HG02840 (cell line): ENCODE data around the gene FZD10.

Experiments used
- ATAC-seq: cut with Tn5 transposase; IDR thresholded peaks from one replicate; pipeline ENCODE4 v1.9.1; 2021; ENCODE audit warnings: mild to moderate bottlenecking, moderate library complexity, moderate number of reproducible peaks; ENCODE audit not compliant: unreplicated experiment, low FRiP score

Gene FZD10

GRCh38 chr12:130201037-130201436, 38.8 kb downstream of the FZD10 start:
- no peak for ATAC-seq

- ATAC-seq = no peak
Measured at GRCh38 chr12:130202201-130202600, 39.9 kb downstream of the FZD10 start.

- no peak for ATAC-seq
Measured at GRCh38 chr12:130203151-130203550, 40.9 kb downstream of the FZD10 start.

- ATAC-seq = no peak
Measured at GRCh38 chr12:130204541-130204953, 42.3 kb downstream of the FZD10 start.

- no peak for ATAC-seq
Measured at GRCh38 chr12:130205495-130205894, 43.2 kb downstream of the FZD10 start.

- no peak for ATAC-seq
Measured at GRCh38 chr12:130212384-130212989, 50.2 kb downstream of the FZD10 start.

GRCh38 chr12:130213249-130213648, 51.0 kb downstream of the FZD10 start:
- no peak for ATAC-seq

GRCh38 chr12:130214686-130215395, 52.6 kb downstream of the FZD10 start:
- no peak for ATAC-seq
